C4-2B (cell line): ENCODE data around the gene SPOCD1.

ENCODE experiments used
- CTCF ChIP-seq: fragments of 450-650 bp; conservative IDR thresholded peaks from 2 replicates; pipeline ENCODE4 v1.5.1; 2017; ENCODE audit warnings: mild to moderate bottlenecking
- ZFX ChIP-seq: fragments of 450-650 bp; IDR thresholded peaks from 2 replicates; pipeline ENCODE4 v1.6.1; 2017

- TF ChIP-seq CTCF = no peak
- TF ChIP-seq ZFX = no peak
Measured at GRCh38 chr1:31787261-31787660, 28.6 kb downstream of the SPOCD1 start.
